Caco-2 (cell line): Measurements from ENCODE around the gene CERS3. TPM values are rescaled to one million over a fixed set of nuclear protein-coding genes. Genes with fewer than 3 reads are reported as not detected.

Source experiments
- BruUV-seq: library from RNA; stranded (reverse); fragments of 400-500 nt; replicated peaks from 2 replicates; lab custom pipeline; 2021; lab: Mats Ljungman, UMichigan
- CTCF ChIA-PET: fragments of 300-600 bp; sonication (Branson Sonifier 250); formaldehyde crosslinking; loops from one replicate; lab custom pipeline; 2022; ENCODE audit warnings: antibody characterized with exemption; lab: Charles Lee
- POLR2A ChIA-PET: fragments of 300-600 bp; sonication (Branson Sonifier 250); formaldehyde crosslinking; loops from one replicate; lab custom pipeline; 2022; ENCODE audit warnings: antibody characterized with exemption; lab: Charles Lee
- DNase-seq, 2 experiments: peaks; one replicate each; pipeline versions ENCODE4 v3.0.0 to v3.0.0-alpha.2; 2020 to 2022
- H3K27me3 ChIP-seq: replicated peaks from 2 replicates; pipeline ENCODE4 v1.6.0; 2011; ENCODE audit warnings: low read length; ENCODE audit not compliant: control insufficient read depth, insufficient read depth
- H3K36me3 ChIP-seq: 2 replicates; pipeline ENCODE4 v1.5.1; 2011; ENCODE audit warnings: low read length; ENCODE audit not compliant: control insufficient read depth, insufficient read depth
- H3K4me1 ChIP-seq: fragments of 250-450 bp; sonication (Bioruptor Pico); 2 replicates; pipeline ENCODE4 v1.5.1; 2020; ENCODE audit warnings: mild to moderate bottlenecking
- H3K4me3 ChIP-seq: 2 replicates; pipeline ENCODE4 v1.5.1; 2011; ENCODE audit warnings: low read depth, mild to moderate bottlenecking, control low read depth, low read length
- H3K9me3 ChIP-seq: fragments of 250-450 bp; sonication (Bioruptor Pico); 2 replicates; pipeline ENCODE4 v1.5.1; 2020; ENCODE audit warnings: mild to moderate bottlenecking, moderate library complexity
- H3K27ac Mint-ChIP-seq: one replicate; pipeline ENCODE4 v1.8.0; 2022; ENCODE audit warnings: mixed read lengths; ENCODE audit not compliant: unreplicated experiment
- H3K27me3 Mint-ChIP-seq: one replicate; pipeline ENCODE4 v1.8.0; 2022; ENCODE audit warnings: mixed read lengths; ENCODE audit not compliant: insufficient read depth, unreplicated experiment
- H3K36me3 Mint-ChIP-seq: one replicate; pipeline ENCODE4 v1.8.0; 2022; ENCODE audit warnings: mild to moderate bottlenecking, mixed read lengths; ENCODE audit not compliant: insufficient read depth, unreplicated experiment
- H3K4me1 Mint-ChIP-seq: one replicate; pipeline ENCODE4 v1.8.0; 2022; ENCODE audit warnings: low read depth, mixed read lengths; ENCODE audit not compliant: unreplicated experiment
- H3K4me3 Mint-ChIP-seq: one replicate; pipeline ENCODE4 v1.8.0; 2022; ENCODE audit warnings: mild to moderate bottlenecking, moderate library complexity, mixed read lengths; ENCODE audit not compliant: unreplicated experiment
- H3K9me3 Mint-ChIP-seq: one replicate; pipeline ENCODE4 v1.8.0; 2022; ENCODE audit warnings: mixed read lengths; ENCODE audit not compliant: unreplicated experiment
- CTCF ChIP-seq, 2 experiments: fragments of 200-600 bp in 1 of 2; IDR thresholded peaks; 1 replicate in 1 of 2; 2 replicates in 1 of 2; pipeline versions ENCODE4 v1.5.1 to v1.8.0; 2011 to 2022; ENCODE audit warnings: antibody characterized with exemption in 1 of 2, control low read depth in 1 of 2, inconsistent platforms in 1 of 2, low read depth in 1 of 2, low read length in 1 of 2, mild to moderate bottlenecking in 1 of 2, moderate library complexity in 1 of 2; ENCODE audit not compliant: insufficient read depth in 1 of 2, severe bottlenecking in 1 of 2, unreplicated experiment in 1 of 2
- intact Hi-C: fragments of 100-400 bp; cut with micrococcal nuclease; formaldehyde crosslinking; loops from one replicate; pipeline ENCODE4 v1.10.0; 2022; ENCODE audit not compliant: unreplicated experiment
- total RNA-seq: library from RNA; stranded (reverse); gene quantifications from 2 replicates; pipeline ENCODE4 v1.2.3, GENCODE V29; 2022

CERS3 gene
- total RNA-seq, 1 experiment from 2014 or later, result not detected

- Mint-ChIP-seq H3K4me1 (no peaks in the 10 kb centered on the region), H3K9me3 (no peaks in the 10 kb centered on the region), H3K27me3 (no peaks in the 10 kb centered on the region), H3K4me3 (no peak overlapping the region), H3K36me3 (no peaks in the 10 kb centered on the region), H3K27ac (no peak overlapping the region)
- ChIA-PET POLR2A (no interaction called here), CTCF (no interaction called here)
- DNase-seq, result no peak
- intact Hi-C loops, result no loop called here
- no peaks in the 10 kb centered on the region for H3K4me1 ChIP-seq
- no peak for TF ChIP-seq CTCF (IDR thresholded peaks at IDR 0.05; ENCODE audit: insufficient read depth in 1 of 2, low read depth in 1 of 2, low read length in 1 of 2, severe bottlenecking in 1 of 2, unreplicated experiment in 1 of 2)
- no peaks in the 10 kb centered on the region for H3K27me3 ChIP-seq
- no TSS peak for BruUV-seq
- H3K36me3 ChIP-seq, result no peaks in the 10 kb centered on the region
- H3K4me3 ChIP-seq, result no peak overlapping the region
- no peaks in the 10 kb centered on the region; the same call in 1 of the 2 replicates for H3K9me3 ChIP-seq
Observed at GRCh38 chr15:100434561-100434960, 94.2 kb downstream of the CERS3 start.

GRCh38 chr15:100434038-100434437, 94.7 kb downstream of the CERS3 start:
- H3K9me3 ChIP-seq, result no peaks in the 10 kb centered on the region; the same call in 1 of the 2 replicates
- H3K27me3 ChIP-seq, result no peaks in the 10 kb centered on the region
- Mint-ChIP-seq H3K4me3 (no peak overlapping the region), H3K36me3 (no peaks in the 10 kb centered on the region), H3K27ac (no peak overlapping the region), H3K27me3 (no peaks in the 10 kb centered on the region), H3K4me1 (no peaks in the 10 kb centered on the region), H3K9me3 (no peaks in the 10 kb centered on the region)
- H3K36me3 ChIP-seq, result no peaks in the 10 kb centered on the region
- no peak overlapping the region for H3K4me3 ChIP-seq
- intact Hi-C loops, result no loop called here
- POLR2A ChIA-PET, result no interaction called here
- CTCF ChIA-PET, result no interaction called here
- no TSS peak for BruUV-seq
- DNase-seq, result no peak
- no peaks in the 10 kb centered on the region for H3K4me1 ChIP-seq
- no peak for TF ChIP-seq CTCF (IDR thresholded peaks at IDR 0.05; ENCODE audit: insufficient read depth in 1 of 2, low read depth in 1 of 2, low read length in 1 of 2, severe bottlenecking in 1 of 2, unreplicated experiment in 1 of 2)

GRCh38 chr15:100433304-100433703, 95.4 kb downstream of the CERS3 start:
- Mint-ChIP-seq H3K36me3 (no peaks in the 10 kb centered on the region), H3K4me1 (no peaks in the 10 kb centered on the region)
- CTCF ChIA-PET, result no interaction called here

More at GRCh38 chr15:100433304-100433703, 95.4 kb downstream of the CERS3 start:
- no peaks in the 10 kb centered on the region for H3K27me3 ChIP-seq
- no peak for DNase-seq
- POLR2A ChIA-PET, result no interaction called here
- TF ChIP-seq CTCF (IDR thresholded peaks at IDR 0.05; ENCODE audit: insufficient read depth in 1 of 2, low read depth in 1 of 2, low read length in 1 of 2, severe bottlenecking in 1 of 2, unreplicated experiment in 1 of 2), result no peak
- H3K27ac Mint-ChIP-seq, result no peak overlapping the region
- no peaks in the 10 kb centered on the region for H3K9me3 Mint-ChIP-seq
- no peaks in the 10 kb centered on the region; the same call in 1 of the 2 replicates for H3K9me3 ChIP-seq
- H3K27me3 Mint-ChIP-seq, result no peaks in the 10 kb centered on the region
- BruUV-seq, result no TSS peak
- intact Hi-C loops, result no loop called here
- H3K4me3 ChIP-seq, result no peak overlapping the region
- no peaks in the 10 kb centered on the region for H3K36me3 ChIP-seq
- H3K4me3 Mint-ChIP-seq, result no peak overlapping the region
- no peaks in the 10 kb centered on the region for H3K4me1 ChIP-seq
